CD4-positive, alpha-beta T cell (primary cell): ENCODE results near the gene NPAS3. TPM values are rescaled to one million over a fixed set of nuclear protein-coding genes. Genes with fewer than 3 reads are reported as not detected.

Source experiments
- ATAC-seq: fragments of 200-7000 bp; cut with Tn5 transposase; one replicate; pipeline ENCODE4 v1.10.0; 2022; ENCODE audit warnings: mild to moderate bottlenecking; ENCODE audit not compliant: poor library complexity
- CTCF ChIA-PET: fragments of 350-600 bp; sonication (Branson Sonifier 250); formaldehyde crosslinking; loops from one replicate; lab custom pipeline; 2021; ENCODE audit warnings: antibody characterized with exemption, inconsistent platforms; lab: Charles Lee
- POLR2A ChIA-PET: fragments of 350-600 bp; sonication (Branson Sonifier 250); formaldehyde crosslinking; loops from one replicate; lab custom pipeline; 2021; ENCODE audit warnings: antibody characterized with exemption, inconsistent platforms; lab: Charles Lee
- DNase-seq, 14 experiments: peaks; one replicate each; pipeline ENCODE4 v3.0.0-alpha.2; 2013 to 2020; ENCODE audit warnings: mixed read lengths in 2 of 14
- H3K27ac ChIP-seq, 2 donors: one replicate each; pipeline versions ENCODE4 v1.5.1 to v1.7.0; 2013; ENCODE audit warnings: low read length in 2 of 2, low read depth in 1 of 2, mild to moderate bottlenecking in 1 of 2
- H3K27me3 ChIP-seq, 2 experiments: 1 replicate in 1 of 2; 2 replicates in 1 of 2; pipeline versions ENCODE4 v1.6.1 to v1.7.0; 2013; ENCODE audit warnings: low read length in 2 of 2, control low read depth in 1 of 2, mild to moderate bottlenecking in 1 of 2, moderate library complexity in 1 of 2; ENCODE audit not compliant: insufficient read depth in 2 of 2, control insufficient read depth in 1 of 2
- H3K36me3 ChIP-seq: one replicate; pipeline ENCODE4 v1.6.1; 2013; ENCODE audit warnings: low read length, control low read depth; ENCODE audit not compliant: insufficient read depth
- H3K4me1 ChIP-seq: one replicate; pipeline ENCODE4 v1.6.1; 2013; ENCODE audit warnings: low read length, control low read depth; ENCODE audit not compliant: insufficient read depth
- H3K4me3 ChIP-seq: one replicate; pipeline ENCODE4 v1.5.1; 2013; ENCODE audit warnings: mild to moderate bottlenecking, low read length, moderate library complexity
- H3K9me3 ChIP-seq, 2 experiments: 1 replicate in 1 of 2; 2 replicates in 1 of 2; pipeline versions ENCODE4 v1.6.1 to v1.7.0; 2013; ENCODE audit warnings: low read length in 2 of 2, mild to moderate bottlenecking in 2 of 2, control low read depth in 1 of 2, moderate library complexity in 1 of 2; ENCODE audit not compliant: control insufficient read depth in 1 of 2, insufficient read depth in 1 of 2
- H3K27ac Mint-ChIP-seq: one replicate; pipeline ENCODE4 v1.8.0; 2020; ENCODE audit warnings: mixed read lengths
- H3K27me3 Mint-ChIP-seq: one replicate; pipeline ENCODE4 v1.8.0; 2021; ENCODE audit warnings: mixed read lengths
- H3K36me3 Mint-ChIP-seq: one replicate; pipeline ENCODE4 v1.8.0; 2021; ENCODE audit warnings: low read depth, mixed read lengths
- H3K4me1 Mint-ChIP-seq: one replicate; pipeline ENCODE4 v1.8.0; 2021; ENCODE audit warnings: low read depth, mixed read lengths
- H3K4me3 Mint-ChIP-seq: one replicate; pipeline ENCODE4 v1.8.0; 2020; ENCODE audit warnings: mild to moderate bottlenecking, mixed read lengths
- H3K9me3 Mint-ChIP-seq: one replicate; pipeline ENCODE4 v1.8.0; 2020; ENCODE audit warnings: mixed read lengths
- intact Hi-C, 2 experiments: fragments of 100-400 bp; cut with DNase I in 1 of 2; cut with micrococcal nuclease in 1 of 2; formaldehyde crosslinking; loops; one replicate each; pipeline versions ENCODE4 v1.15.1 to v1.9.0; 2023 to 2025; cut with DNase I, micrococcal nuclease
- total RNA-seq, 174 experiments: library from RNA in 2 of 174; stranded (reverse) in 2 of 174; gene quantifications; one replicate each; pipeline ENCODE4 v1.2.3 and lab custom pipeline; 2021 to 2026
- TF ChIP-seq, protein P1 (sequence below): fragments of 200-600 bp; IDR thresholded peaks from one replicate; pipeline ENCODE4 v1.8.0; 2022; ENCODE audit warnings: antibody characterized with exemption, mild to moderate bottlenecking

The NPAS3 gene
- total RNA-seq, 2 experiments from 2014 or later = not detected

GRCh38 chr14:33840797-33841196, 902.1 kb downstream of the NPAS3 start:
- intact Hi-C loops = loop anchor here in 1 of 2 experiments (2.0 to 5.0 kb wide), 2 partner anchors 258 to 482 kb away; no protein-coding TSS in a partner anchor
- Mint-ChIP-seq H3K9me3 (no peaks in the 10 kb centered on the region), H3K27me3 (no peaks in the 10 kb centered on the region), H3K27ac (no peak overlapping the region), H3K36me3 (no peaks in the 10 kb centered on the region), H3K4me3 (no peak overlapping the region), H3K4me1 (peaks cover 5% of the 10 kb centered on the region)
- no peak for ATAC-seq
- no peak overlapping the region for H3K4me3 ChIP-seq
- no peaks in the 10 kb centered on the region for H3K27me3 ChIP-seq
- H3K4me1 ChIP-seq = peaks cover 5% of the 10 kb centered on the region
- POLR2A ChIA-PET = no interaction called here
- no peaks in the 10 kb centered on the region for H3K9me3 ChIP-seq
- no peaks in the 10 kb centered on the region for H3K36me3 ChIP-seq
- TF ChIP-seq, protein P1, sequence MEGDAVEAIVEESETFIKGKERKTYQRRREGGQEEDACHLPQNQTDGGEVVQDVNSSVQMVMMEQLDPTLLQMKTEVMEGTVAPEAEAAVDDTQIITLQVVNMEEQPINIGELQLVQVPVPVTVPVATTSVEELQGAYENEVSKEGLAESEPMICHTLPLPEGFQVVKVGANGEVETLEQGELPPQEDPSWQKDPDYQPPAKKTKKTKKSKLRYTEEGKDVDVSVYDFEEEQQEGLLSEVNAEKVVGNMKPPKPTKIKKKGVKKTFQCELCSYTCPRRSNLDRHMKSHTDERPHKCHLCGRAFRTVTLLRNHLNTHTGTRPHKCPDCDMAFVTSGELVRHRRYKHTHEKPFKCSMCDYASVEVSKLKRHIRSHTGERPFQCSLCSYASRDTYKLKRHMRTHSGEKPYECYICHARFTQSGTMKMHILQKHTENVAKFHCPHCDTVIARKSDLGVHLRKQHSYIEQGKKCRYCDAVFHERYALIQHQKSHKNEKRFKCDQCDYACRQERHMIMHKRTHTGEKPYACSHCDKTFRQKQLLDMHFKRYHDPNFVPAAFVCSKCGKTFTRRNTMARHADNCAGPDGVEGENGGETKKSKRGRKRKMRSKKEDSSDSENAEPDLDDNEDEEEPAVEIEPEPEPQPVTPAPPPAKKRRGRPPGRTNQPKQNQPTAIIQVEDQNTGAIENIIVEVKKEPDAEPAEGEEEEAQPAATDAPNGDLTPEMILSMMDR = no peak
- CTCF ChIA-PET = interaction anchor here (2.3 kb wide), 1 partner anchor 388 kb away, joined by 7 read pairs; no protein-coding TSS in a partner anchor
- no peak overlapping the region for H3K27ac ChIP-seq
- no peak for DNase-seq

DNA sequence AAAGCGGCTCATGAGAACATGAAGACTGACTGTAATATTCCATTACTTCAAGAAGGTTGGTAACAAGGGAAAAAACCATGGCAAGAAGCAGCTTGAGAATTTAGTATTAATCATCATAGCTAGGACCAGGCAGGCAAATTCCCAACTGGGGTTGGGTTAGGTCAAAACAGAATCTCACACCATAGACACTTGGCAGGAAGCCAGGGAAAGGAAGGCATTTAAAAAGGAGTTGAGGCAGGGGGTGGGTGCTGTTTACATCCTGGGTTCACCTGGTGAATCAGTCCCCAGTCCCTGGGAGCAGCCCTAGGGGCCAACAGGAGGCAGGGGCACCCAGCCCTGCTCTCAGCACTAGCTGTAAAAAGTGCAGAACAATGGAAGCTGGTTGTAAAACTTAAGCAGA, 903.6 kb downstream of the NPAS3 start:
- no peak overlapping the region for H3K27ac ChIP-seq
- Mint-ChIP-seq H3K27ac (no peak overlapping the region), H3K9me3 (no peaks in the 10 kb centered on the region), H3K4me3 (no peak overlapping the region), H3K4me1 (peaks cover 5% of the 10 kb centered on the region), H3K27me3 (no peaks in the 10 kb centered on the region), H3K36me3 (no peaks in the 10 kb centered on the region)
- no peaks in the 10 kb centered on the region for H3K9me3 ChIP-seq
- ATAC-seq = no peak
- DNase-seq = no peak
- POLR2A ChIA-PET = no interaction called here
- intact Hi-C loops = loop anchor here in 1 of 2 experiments (5.0 kb wide), 1 partner anchor 480 kb away; no protein-coding TSS in a partner anchor
- TF ChIP-seq, protein P1 = no peak
- no peaks in the 10 kb centered on the region for H3K27me3 ChIP-seq
- CTCF ChIA-PET = no interaction called here
- peaks cover 5% of the 10 kb centered on the region for H3K4me1 ChIP-seq
- H3K36me3 ChIP-seq = no peaks in the 10 kb centered on the region
- H3K4me3 ChIP-seq = no peak overlapping the region

- ATAC-seq = no peak
- peaks cover 5% of the 10 kb centered on the region for H3K4me1 Mint-ChIP-seq
- no peak overlapping the region for H3K4me3 ChIP-seq
- H3K27ac ChIP-seq = no peak overlapping the region
- no peak overlapping the region for H3K27ac Mint-ChIP-seq
- H3K9me3 Mint-ChIP-seq = no peaks in the 10 kb centered on the region
- DNase-seq = no peak
- intact Hi-C loops = loop anchor here in 1 of 2 experiments (5.0 kb wide), 1 partner anchor 478 kb away; no protein-coding TSS in a partner anchor
- no peaks in the 10 kb centered on the region for H3K36me3 Mint-ChIP-seq
- H3K27me3 ChIP-seq = no peaks in the 10 kb centered on the region
- H3K4me1 ChIP-seq = peaks cover 5% of the 10 kb centered on the region
- no peaks in the 10 kb centered on the region for H3K36me3 ChIP-seq
- ChIA-PET CTCF (interaction anchor here (1.8 kb wide), 1 partner anchor 384 kb away, joined by 4 read pairs; no protein-coding TSS in a partner anchor), POLR2A (no interaction called here)
- H3K9me3 ChIP-seq = no peaks in the 10 kb centered on the region
- H3K27me3 Mint-ChIP-seq = no peaks in the 10 kb centered on the region
- TF ChIP-seq, protein P1 = no peak
- no peak overlapping the region for H3K4me3 Mint-ChIP-seq
Measured at GRCh38 chr14:33844118-33844517, 905.4 kb downstream of the NPAS3 start.
